HepG2 (cell line): ENCODE data around the gene ARMC3. TPM values are rescaled to one million over a fixed set of nuclear protein-coding genes. Genes with fewer than 3 reads are reported as not detected.

Experiments used
- ATAC-seq: fragments of 200-7000 bp; cut with Tn5 transposase; 3 replicates; pipeline ENCODE4 v1.9.1; 2020; ENCODE audit warnings: mild to moderate bottlenecking, moderate library complexity
- BruUV-seq: library from RNA; stranded (reverse); fragments of 400-500 nt; replicated peaks from 2 replicates; lab custom pipeline; 2021; lab: Mats Ljungman, UMichigan
- CTCF ChIA-PET: fragments of 300-600 bp; formaldehyde crosslinking; extraction: SDS; loops from one replicate; lab custom pipeline; 2021; ENCODE audit warnings: low total read pairs, inconsistent platforms, low intra/inter-chr PET ratio; lab: Yijun Ruan, JAX
- POLR2A ChIA-PET: fragments of 350-600 bp; sonication (Branson Sonifier 250); formaldehyde crosslinking; loops from one replicate; lab custom pipeline; 2020; ENCODE audit warnings: antibody characterized with exemption, inconsistent platforms; lab: Yijun Ruan, JAX
- DNase-seq: peaks from one replicate; pipeline ENCODE4 v3.0.0-alpha.2; 2015; ENCODE audit warnings: low spot score
- FAIRE-seq: peaks from 3 replicates; lab custom pipeline; 2011; peaks lifted over from hg19 to GRCh38; lab: Jason Lieb, UNC
- H2AFZ ChIP-seq: one replicate; pipeline ENCODE4 v1.6.1; 2011; ENCODE audit warnings: low read length, inconsistent platforms
- H3K27ac ChIP-seq: fragments of 300-600 bp; 3 replicates; pipeline ENCODE4 v1.8.0; 2011; ENCODE audit warnings: mixed run types, mild to moderate bottlenecking, mixed read lengths, low read length, inconsistent platforms; ENCODE audit not compliant: insufficient read depth; ENCODE audit errors: extremely low read length
- H3K27me3 ChIP-seq, 2 experiments: fragments of 200-600 bp in 1 of 2; 2 replicates in 1 of 2; 3 replicates in 1 of 2; pipeline versions ENCODE4 v1.6.0 to v1.8.0; 2011; ENCODE audit warnings: low read length in 2 of 2, mild to moderate bottlenecking in 2 of 2, moderate library complexity in 2 of 2, inconsistent platforms in 1 of 2; ENCODE audit not compliant: insufficient read depth in 2 of 2, control insufficient read depth in 1 of 2
- H3K36me3 ChIP-seq, 2 experiments: fragments of 200-600 bp in 1 of 2; replicated peaks in 1 of 2; 2 replicates in 1 of 2; 3 replicates in 1 of 2; pipeline versions ENCODE4 v1.5.1 to v1.8.0; 2011; ENCODE audit warnings: low read length in 2 of 2, inconsistent platforms in 1 of 2; ENCODE audit not compliant: insufficient read depth in 2 of 2, control insufficient read depth in 1 of 2
- H3K4me1 ChIP-seq: 2 replicates; pipeline ENCODE4 v1.5.1; 2012; ENCODE audit warnings: low read length, inconsistent platforms; ENCODE audit not compliant: insufficient read depth
- H3K4me2 ChIP-seq: 2 replicates; pipeline ENCODE4 v1.6.0; 2011; ENCODE audit warnings: low read depth, low read length, inconsistent platforms
- H3K4me3 ChIP-seq, 3 experiments: fragments of 200-600 bp in 1 of 3; sonication (generic), shearing (Covaris generic) in 1 of 3; replicated peaks in 1 of 3; 2 replicates each; pipeline ENCODE4 v1.5.1; 2011 to 2016; ENCODE audit warnings: low read length in 3 of 3, inconsistent platforms in 2 of 3, low read depth in 2 of 3, mild to moderate bottlenecking in 2 of 3, control low read depth in 1 of 3, mixed read lengths in 1 of 3; ENCODE audit not compliant: insufficient read depth in 1 of 3
- H3K79me2 ChIP-seq: one replicate; pipeline ENCODE4 v1.6.1; 2011; ENCODE audit warnings: low read length, inconsistent platforms; ENCODE audit not compliant: insufficient read depth
- H3K9ac ChIP-seq: 2 replicates; pipeline ENCODE4 v1.6.0; 2011; ENCODE audit warnings: mild to moderate bottlenecking, low read depth, low read length, inconsistent platforms; ENCODE audit not compliant: insufficient read depth
- H3K9me3 ChIP-seq: 2 replicates; pipeline ENCODE4 v1.5.1; 2012; ENCODE audit warnings: mild to moderate bottlenecking, low read length
- H4K20me1 ChIP-seq: 2 replicates; pipeline ENCODE4 v1.6.0; 2011; ENCODE audit warnings: inconsistent platforms, mild to moderate bottlenecking, low read length, moderate library complexity; ENCODE audit not compliant: insufficient read depth
- CEBPB ChIP-seq: IDR thresholded peaks from 2 replicates; pipeline ENCODE4 v1.6.1; 2011; ENCODE audit warnings: low read depth, low read length, improper control_type of control experiment, borderline replicate concordance
- ELF4 ChIP-seq: sonication (generic); formaldehyde crosslinking; IDR thresholded peaks from 2 replicates; pipeline ENCODE4 v1.5.0; 2020; ENCODE audit warnings: missing genetic modification reagents, mild to moderate bottlenecking, moderate library complexity, borderline replicate concordance
- SOX5 ChIP-seq: IDR thresholded peaks from 2 replicates; pipeline ENCODE4 v1.6.1; 2016; ENCODE audit warnings: borderline replicate concordance
- ZFP1 ChIP-seq: IDR thresholded peaks from 2 replicates; pipeline ENCODE4 v1.6.1; 2016
- ZFX ChIP-seq: sonication (generic); formaldehyde crosslinking; IDR thresholded peaks from 2 replicates; pipeline ENCODE4 v1.4.0; 2020; ENCODE audit warnings: mild to moderate bottlenecking, low read depth, missing genetic modification reagents, moderate library complexity
- ZNF33B ChIP-seq: sonication (generic); formaldehyde crosslinking; IDR thresholded peaks from 2 replicates; pipeline ENCODE4 v1.5.1; 2020; ENCODE audit warnings: mild to moderate bottlenecking, missing genetic modification reagents
- ZNF558 ChIP-seq: sonication (generic); formaldehyde crosslinking; IDR thresholded peaks from 2 replicates; pipeline ENCODE4 v1.9.0; 2022; ENCODE audit warnings: mild to moderate bottlenecking, missing genetic modification reagents, borderline replicate concordance
- WGBS: methylation state at CpG from one replicate; pipeline ENCODE4 v1.1.6; 2017; ENCODE audit warnings: low lambda C conversion rate; 5-methylcytosine and 5-hydroxymethylcytosine counted together
- in situ Hi-C: cut with HindIII; loops from 2 replicates; pipeline ENCODE4 v1.10.0; 2017; ENCODE audit warnings: low pct_unique_long_range_greater_than_20kb; ENCODE audit not compliant: extremely low pct_ligation_motif_present
- intact Hi-C: fragments of 100-400 bp; cut with micrococcal nuclease; formaldehyde crosslinking; loops from one replicate; pipeline ENCODE4 v1.10.0; 2022; ENCODE audit not compliant: unreplicated experiment
- polyA plus RNA-seq, 8 experiments: library from polyadenylated mRNA; depleted of rRNA in 3 of 8; stranded (reverse) in 7 of 8; unstranded in 1 of 8; fragments of >200 nt; fragmentation: Illumina TruSeq in 4 of 8; extraction: Trizol in 4 of 8; gene quantifications; 2 replicates each; pipeline versions ENCODE4 v1.2.1 to v1.2.3, GENCODE V29; 2011 to 2016; ENCODE audit warnings: low read depth in 4 of 8, missing spikeins in 1 of 8, mixed read lengths in 1 of 8; ENCODE audit not compliant: insufficient read depth in 1 of 8
- total RNA-seq, 5 experiments: library from RNA; depleted of rRNA; stranded (reverse); fragments of >200 nt; fragmentation: Illumina TruSeq; extraction: Trizol; gene quantifications; 2 replicates each; pipeline ENCODE4 v1.2.3, GENCODE V29; 2016; ENCODE audit warnings: low read depth in 1 of 5
- TF ChIP-seq, protein P1 (sequence below): sonication (generic); formaldehyde crosslinking; IDR thresholded peaks from 2 replicates; pipeline ENCODE4 v1.8.0; 2022; ENCODE audit warnings: missing genetic modification reagents, mild to moderate bottlenecking, inconsistent platforms, borderline replicate concordance
- TF ChIP-seq, protein P2 (sequence below): sonication (generic); formaldehyde crosslinking; IDR thresholded peaks from 2 replicates; pipeline ENCODE4 v1.4.0; 2020; ENCODE audit warnings: mild to moderate bottlenecking, missing genetic modification reagents

ARMC3 gene
- total and polyA plus RNA-seq, 2 of the 13 experiments (the other 11 are each of a cell fraction or from before 2014, with no cell fraction given) = not detected

DNA sequence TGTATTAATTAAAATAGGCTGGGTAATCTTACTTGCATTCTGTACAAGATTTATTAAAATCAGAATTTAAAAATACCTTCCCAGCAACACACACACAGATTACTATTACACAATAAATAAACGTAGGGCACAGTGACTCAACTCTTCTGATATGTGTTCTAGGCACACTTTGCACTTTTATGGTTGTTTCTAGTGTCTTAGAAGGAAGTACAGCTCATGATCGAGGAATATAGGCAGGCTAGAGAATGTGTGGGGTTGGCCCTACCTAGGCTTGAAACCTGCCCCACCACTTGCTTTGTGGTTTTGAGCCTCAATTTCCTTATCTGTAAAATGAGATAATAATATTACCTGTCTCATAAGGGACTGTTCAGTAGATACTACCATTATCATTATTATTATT is 30.5 kb downstream of the ARMC3 start:
- no peak overlapping the region for H3K27ac ChIP-seq
- no peaks in the 10 kb centered on the region for H3K36me3 ChIP-seq
- no peaks in the 10 kb centered on the region for H3K27me3 ChIP-seq
- in situ Hi-C loops = no loop called here
- no peak for TF ChIP-seq ZFP1 (CRISPR knock-in tag)
- no peak for TF ChIP-seq ZFX
- TF ChIP-seq SOX5 (CRISPR knock-in tag) = no peak
- TF ChIP-seq ELF4 (CRISPR knock-in tag) = no peak
- TF ChIP-seq ZNF33B = no peak
- no peak for TF ChIP-seq CEBPB
- TF ChIP-seq, protein P1, sequence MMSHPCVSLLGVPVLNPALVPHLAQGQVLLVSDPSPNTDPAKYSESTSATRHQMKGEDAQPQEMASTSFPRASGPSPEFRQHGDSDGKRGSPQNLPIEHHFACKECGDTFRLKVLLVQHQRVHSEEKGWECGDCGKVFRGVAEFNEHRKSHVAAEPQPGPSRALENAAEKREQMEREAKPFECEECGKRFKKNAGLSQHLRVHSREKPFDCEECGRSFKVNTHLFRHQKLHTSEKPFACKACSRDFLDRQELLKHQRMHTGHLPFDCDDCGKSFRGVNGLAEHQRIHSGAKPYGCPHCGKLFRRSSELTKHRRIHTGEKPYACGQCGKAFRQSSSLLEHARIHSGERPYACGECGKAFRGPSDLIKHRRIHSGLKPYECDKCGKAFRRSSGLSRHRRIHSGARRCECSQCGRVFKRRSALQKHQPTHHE (CRISPR knock-in tag) = no peak
- no peak for TF ChIP-seq ZNF558 (CRISPR knock-in tag)
- TF ChIP-seq, protein P2, sequence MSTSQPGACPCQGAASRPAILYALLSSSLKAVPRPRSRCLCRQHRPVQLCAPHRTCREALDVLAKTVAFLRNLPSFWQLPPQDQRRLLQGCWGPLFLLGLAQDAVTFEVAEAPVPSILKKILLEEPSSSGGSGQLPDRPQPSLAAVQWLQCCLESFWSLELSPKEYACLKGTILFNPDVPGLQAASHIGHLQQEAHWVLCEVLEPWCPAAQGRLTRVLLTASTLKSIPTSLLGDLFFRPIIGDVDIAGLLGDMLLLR (CRISPR knock-in tag) = no peak
- BruUV-seq = no TSS peak
- H3K4me3 ChIP-seq = no peak overlapping the region
- no peak overlapping the region for H3K4me2 ChIP-seq
- peaks cover 24% of the 10 kb centered on the region for H3K4me1 ChIP-seq
- no peaks in the 10 kb centered on the region for H3K79me2 ChIP-seq
- H2AFZ ChIP-seq = no peak overlapping the region
- 0 out of 2 replicates have a peak, but pooled peaks cover 6% of the 10 kb centered on the region for H3K9me3 ChIP-seq
- no peak for FAIRE-seq
- ChIA-PET CTCF (no interaction called here), POLR2A (no interaction called here)
- intact Hi-C loops = no loop called here
- H3K9ac ChIP-seq = no peak overlapping the region
- no peaks in the 10 kb centered on the region for H4K20me1 ChIP-seq
- ATAC-seq = no peak
- DNase-seq = no peak
- WGBS = 16% methylated on average over 2 of the region's 2 CpGs
